Bronchial epithelial cell (primary cell): ENCODE measurements around the gene ENDOU. TPM values are rescaled to one million over a fixed set of nuclear protein-coding genes. Genes with fewer than 3 reads are reported as not detected.
A peak's percentile ranks its signal among the peaks of the same experiment; 100 is the strongest.

Source experiments
- DNase-seq: peaks from one replicate; pipeline ENCODE4 v3.0.0-alpha.2; 2010; ENCODE audit warnings: low read depth
- FAIRE-seq: peaks from 2 replicates; lab custom pipeline; 2011; peaks lifted over from hg19 to GRCh38; lab: Jason Lieb, UNC
- H3K27me3 ChIP-seq: 2 replicates; pipeline ENCODE4 v1.5.1; 2011; ENCODE audit warnings: low read length; ENCODE audit not compliant: control insufficient read depth, insufficient read depth
- H3K36me3 ChIP-seq: 2 replicates; pipeline ENCODE4 v1.5.1; 2011; ENCODE audit warnings: low read length; ENCODE audit not compliant: control insufficient read depth, insufficient read depth
- H3K4me3 ChIP-seq: 2 replicates; pipeline ENCODE4 v1.5.1; 2011; ENCODE audit warnings: mild to moderate bottlenecking, low read depth, low read length, control low read depth
- total RNA-seq: library from RNA; depleted of rRNA; stranded (reverse); fragments of >200 nt; gene quantifications from 2 replicates; pipeline ENCODE4 v1.2.1, GENCODE V29; 2014
- TF ChIP-seq, protein P1 (sequence below): IDR thresholded peaks from 2 replicates; pipeline ENCODE4 v1.5.1; 2011; ENCODE audit warnings: mild to moderate bottlenecking, moderate library complexity, low read length, control low read depth, inconsistent platforms; ENCODE audit not compliant: insufficient read depth, severe bottlenecking

ENDOU gene
- total RNA-seq, 1 donor from 2014 or later, result not detected

DNA sequence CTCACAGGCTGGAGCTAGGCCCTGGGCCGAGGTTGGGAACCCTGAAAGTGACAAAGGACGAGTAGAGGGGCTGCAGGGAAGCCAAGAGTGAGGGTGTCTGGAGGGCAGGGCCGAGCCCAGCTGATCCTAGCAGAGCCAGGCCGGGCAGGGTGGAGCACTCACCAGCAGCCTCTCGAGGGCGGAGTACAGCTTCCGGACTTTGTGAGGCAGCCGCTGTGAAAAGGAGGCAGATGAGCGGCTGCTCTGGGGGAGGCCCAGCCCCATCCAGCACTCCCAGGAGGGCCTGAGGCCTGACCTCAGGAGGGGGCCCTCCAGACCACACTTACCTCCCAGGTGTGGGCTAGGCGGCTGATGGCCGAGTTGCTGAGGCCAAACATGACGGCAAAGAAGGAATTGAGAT, 14.7 kb upstream of the ENDOU start:
- Histone ChIP-seq H3K27me3 (no peaks in the 10 kb centered on the region), H3K4me3 (no peak overlapping the region), H3K36me3 (no peaks in the 10 kb centered on the region)
- FAIRE-seq (no peak), DNase-seq (no peak)
- TF ChIP-seq, protein P1, sequence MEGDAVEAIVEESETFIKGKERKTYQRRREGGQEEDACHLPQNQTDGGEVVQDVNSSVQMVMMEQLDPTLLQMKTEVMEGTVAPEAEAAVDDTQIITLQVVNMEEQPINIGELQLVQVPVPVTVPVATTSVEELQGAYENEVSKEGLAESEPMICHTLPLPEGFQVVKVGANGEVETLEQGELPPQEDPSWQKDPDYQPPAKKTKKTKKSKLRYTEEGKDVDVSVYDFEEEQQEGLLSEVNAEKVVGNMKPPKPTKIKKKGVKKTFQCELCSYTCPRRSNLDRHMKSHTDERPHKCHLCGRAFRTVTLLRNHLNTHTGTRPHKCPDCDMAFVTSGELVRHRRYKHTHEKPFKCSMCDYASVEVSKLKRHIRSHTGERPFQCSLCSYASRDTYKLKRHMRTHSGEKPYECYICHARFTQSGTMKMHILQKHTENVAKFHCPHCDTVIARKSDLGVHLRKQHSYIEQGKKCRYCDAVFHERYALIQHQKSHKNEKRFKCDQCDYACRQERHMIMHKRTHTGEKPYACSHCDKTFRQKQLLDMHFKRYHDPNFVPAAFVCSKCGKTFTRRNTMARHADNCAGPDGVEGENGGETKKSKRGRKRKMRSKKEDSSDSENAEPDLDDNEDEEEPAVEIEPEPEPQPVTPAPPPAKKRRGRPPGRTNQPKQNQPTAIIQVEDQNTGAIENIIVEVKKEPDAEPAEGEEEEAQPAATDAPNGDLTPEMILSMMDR, result no peak

- Histone ChIP-seq H3K36me3 (no peaks in the 10 kb centered on the region), H3K27me3 (no peaks in the 10 kb centered on the region), H3K4me3 (no peak overlapping the region)
- FAIRE-seq (no peak), DNase-seq (no peak)
- TF ChIP-seq, protein P1, result no peak
Measured at GRCh38 chr12:47739297-47739696, 14.0 kb upstream of the ENDOU start.

DNA sequence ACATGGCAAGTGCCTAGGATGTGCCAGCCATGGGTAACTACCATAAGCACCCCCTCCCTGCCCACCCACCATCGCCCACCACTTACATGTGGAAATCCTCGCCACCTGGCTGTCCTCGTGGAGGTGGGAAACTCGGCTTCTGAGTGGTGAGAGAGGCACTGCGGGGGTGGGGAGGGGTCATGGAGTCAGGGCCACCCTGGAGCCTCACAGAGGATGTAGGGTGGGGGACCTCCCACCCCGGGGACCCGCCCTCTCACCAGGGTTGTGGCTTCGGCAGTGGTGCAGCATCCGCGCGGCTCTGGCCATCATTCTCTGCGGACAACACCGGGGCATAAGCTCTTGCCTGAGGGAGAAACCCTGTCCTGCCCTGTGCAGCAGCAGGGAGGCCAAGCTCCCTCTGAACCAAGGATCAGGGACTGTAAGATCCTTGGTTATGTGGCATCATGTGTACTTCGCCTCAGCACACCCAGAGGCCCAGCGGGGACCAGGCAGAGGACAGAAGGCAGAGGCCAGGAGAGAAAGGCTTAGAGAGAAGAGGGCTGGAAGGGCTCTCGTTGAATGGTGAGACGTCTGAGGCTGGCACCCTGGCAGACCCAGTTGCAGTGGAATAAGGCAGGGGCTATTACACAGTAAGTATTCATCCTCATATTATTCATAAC, 12.8 kb upstream of the ENDOU start:
- Histone ChIP-seq H3K36me3 (no peaks in the 10 kb centered on the region), H3K27me3 (no peaks in the 10 kb centered on the region), H3K4me3 (no peak overlapping the region)
- TF ChIP-seq, protein P1, result no peak
- FAIRE-seq (no peak), DNase-seq (no peak)

GRCh38 chr12:47736877-47737676, 11.8 kb upstream of the ENDOU start:
- TF ChIP-seq, protein P1, result no peak
- FAIRE-seq (peak; percentile 60), DNase-seq (no peak)

GRCh38 chr12:47736216-47736615, 10.9 kb upstream of the ENDOU start:
- TF ChIP-seq, protein P1, result no peak
- FAIRE-seq, result no peak
- DNase-seq, result no peak
- Histone ChIP-seq H3K36me3 (no peaks in the 10 kb centered on the region), H3K27me3 (no peaks in the 10 kb centered on the region), H3K4me3 (no peak overlapping the region)

More at GRCh38 chr12:47736877-47737676, 11.8 kb upstream of the ENDOU start:
- H3K36me3 ChIP-seq, result no peaks in the 10 kb centered on the region
- no peaks in the 10 kb centered on the region for H3K27me3 ChIP-seq
- no peak overlapping the region for H3K4me3 ChIP-seq
